HepG2 (cell line): ENCODE measurements around the gene ARHGAP45. TPM values are rescaled to one million over a fixed set of nuclear protein-coding genes. Genes with fewer than 3 reads are reported as not detected.
A peak's percentile ranks its signal among the peaks of the same experiment; 100 is the strongest.

Source experiments
- ATAC-seq: fragments of 200-7000 bp; cut with Tn5 transposase; 3 replicates; pipeline ENCODE4 v1.9.1; 2020; ENCODE audit warnings: mild to moderate bottlenecking, moderate library complexity
- BruUV-seq: library from RNA; stranded (reverse); fragments of 400-500 nt; replicated peaks from 2 replicates; lab custom pipeline; 2021; lab: Mats Ljungman, UMichigan
- CTCF ChIA-PET: fragments of 300-600 bp; formaldehyde crosslinking; extraction: SDS; loops from one replicate; lab custom pipeline; 2021; ENCODE audit warnings: low total read pairs, inconsistent platforms, low intra/inter-chr PET ratio; lab: Yijun Ruan, JAX
- POLR2A ChIA-PET: fragments of 350-600 bp; sonication (Branson Sonifier 250); formaldehyde crosslinking; loops from one replicate; lab custom pipeline; 2020; ENCODE audit warnings: antibody characterized with exemption, inconsistent platforms; lab: Yijun Ruan, JAX
- DNase-seq: peaks from one replicate; pipeline ENCODE4 v3.0.0-alpha.2; 2015; ENCODE audit warnings: low spot score
- FAIRE-seq: peaks from 3 replicates; lab custom pipeline; 2011; peaks lifted over from hg19 to GRCh38; lab: Jason Lieb, UNC
- H2AFZ ChIP-seq: one replicate; pipeline ENCODE4 v1.6.1; 2011; ENCODE audit warnings: low read length, inconsistent platforms
- H3K27ac ChIP-seq: fragments of 300-600 bp; 3 replicates; pipeline ENCODE4 v1.8.0; 2011; ENCODE audit warnings: mixed run types, mild to moderate bottlenecking, mixed read lengths, low read length, inconsistent platforms; ENCODE audit not compliant: insufficient read depth; ENCODE audit errors: extremely low read length
- H3K27me3 ChIP-seq, 2 experiments: fragments of 200-600 bp in 1 of 2; 2 replicates in 1 of 2; 3 replicates in 1 of 2; pipeline versions ENCODE4 v1.6.0 to v1.8.0; 2011; ENCODE audit warnings: low read length in 2 of 2, mild to moderate bottlenecking in 2 of 2, moderate library complexity in 2 of 2, inconsistent platforms in 1 of 2; ENCODE audit not compliant: insufficient read depth in 2 of 2, control insufficient read depth in 1 of 2
- H3K36me3 ChIP-seq, 2 experiments: fragments of 200-600 bp in 1 of 2; replicated peaks in 1 of 2; 2 replicates in 1 of 2; 3 replicates in 1 of 2; pipeline versions ENCODE4 v1.5.1 to v1.8.0; 2011; ENCODE audit warnings: low read length in 2 of 2, inconsistent platforms in 1 of 2; ENCODE audit not compliant: insufficient read depth in 2 of 2, control insufficient read depth in 1 of 2
- H3K4me1 ChIP-seq: 2 replicates; pipeline ENCODE4 v1.5.1; 2012; ENCODE audit warnings: low read length, inconsistent platforms; ENCODE audit not compliant: insufficient read depth
- H3K4me2 ChIP-seq: 2 replicates; pipeline ENCODE4 v1.6.0; 2011; ENCODE audit warnings: low read depth, low read length, inconsistent platforms
- H3K4me3 ChIP-seq, 3 experiments: fragments of 200-600 bp in 1 of 3; sonication (generic), shearing (Covaris generic) in 1 of 3; replicated peaks in 1 of 3; 2 replicates each; pipeline ENCODE4 v1.5.1; 2011 to 2016; ENCODE audit warnings: low read length in 3 of 3, inconsistent platforms in 2 of 3, low read depth in 2 of 3, mild to moderate bottlenecking in 2 of 3, control low read depth in 1 of 3, mixed read lengths in 1 of 3; ENCODE audit not compliant: insufficient read depth in 1 of 3
- H3K79me2 ChIP-seq: one replicate; pipeline ENCODE4 v1.6.1; 2011; ENCODE audit warnings: low read length, inconsistent platforms; ENCODE audit not compliant: insufficient read depth
- H3K9ac ChIP-seq: 2 replicates; pipeline ENCODE4 v1.6.0; 2011; ENCODE audit warnings: mild to moderate bottlenecking, low read depth, low read length, inconsistent platforms; ENCODE audit not compliant: insufficient read depth
- H3K9me3 ChIP-seq: 2 replicates; pipeline ENCODE4 v1.5.1; 2012; ENCODE audit warnings: mild to moderate bottlenecking, low read length
- H4K20me1 ChIP-seq: 2 replicates; pipeline ENCODE4 v1.6.0; 2011; ENCODE audit warnings: inconsistent platforms, mild to moderate bottlenecking, low read length, moderate library complexity; ENCODE audit not compliant: insufficient read depth
- TBL1XR1 ChIP-seq: fragments of 150-350 bp; IDR thresholded peaks from 2 replicates; pipeline ENCODE4 v1.6.1; 2014; ENCODE audit warnings: borderline replicate concordance, low read length; ENCODE audit not compliant: partially characterized antibody
- ZNF350 ChIP-seq: sonication (generic); formaldehyde crosslinking; IDR thresholded peaks from 2 replicates; pipeline ENCODE4 v1.4.0; 2020; ENCODE audit warnings: mild to moderate bottlenecking, low read depth, missing genetic modification reagents, borderline replicate concordance
- ZNF773 ChIP-seq: sonication (generic); formaldehyde crosslinking; IDR thresholded peaks from 2 replicates; pipeline ENCODE4 v1.4.0; 2020; ENCODE audit warnings: missing genetic modification reagents, borderline replicate concordance
- ZNF839 ChIP-seq: sonication (generic); formaldehyde crosslinking; IDR thresholded peaks from 2 replicates; pipeline ENCODE4 v1.4.0; 2020; ENCODE audit warnings: missing genetic modification reagents, mild to moderate bottlenecking, borderline replicate concordance
- ZSCAN29 ChIP-seq: sonication (generic); formaldehyde crosslinking; conservative IDR thresholded peaks from 2 replicates; pipeline ENCODE4 v1.4.0; 2020; ENCODE audit warnings: mild to moderate bottlenecking, missing genetic modification reagents
- WGBS: methylation state at CpG from one replicate; pipeline ENCODE4 v1.1.6; 2017; ENCODE audit warnings: low lambda C conversion rate; 5-methylcytosine and 5-hydroxymethylcytosine counted together
- in situ Hi-C: cut with HindIII; loops from 2 replicates; pipeline ENCODE4 v1.10.0; 2017; ENCODE audit warnings: low pct_unique_long_range_greater_than_20kb; ENCODE audit not compliant: extremely low pct_ligation_motif_present
- intact Hi-C: fragments of 100-400 bp; cut with micrococcal nuclease; formaldehyde crosslinking; loops from one replicate; pipeline ENCODE4 v1.10.0; 2022; ENCODE audit not compliant: unreplicated experiment
- polyA plus RNA-seq, 8 experiments: library from polyadenylated mRNA; depleted of rRNA in 3 of 8; stranded (reverse) in 7 of 8; unstranded in 1 of 8; fragments of >200 nt; fragmentation: Illumina TruSeq in 4 of 8; extraction: Trizol in 4 of 8; gene quantifications; 2 replicates each; pipeline versions ENCODE4 v1.2.1 to v1.2.3, GENCODE V29; 2011 to 2016; ENCODE audit warnings: low read depth in 4 of 8, missing spikeins in 1 of 8, mixed read lengths in 1 of 8; ENCODE audit not compliant: insufficient read depth in 1 of 8
- total RNA-seq, 5 experiments: library from RNA; depleted of rRNA; stranded (reverse); fragments of >200 nt; fragmentation: Illumina TruSeq; extraction: Trizol; gene quantifications; 2 replicates each; pipeline ENCODE4 v1.2.3, GENCODE V29; 2016; ENCODE audit warnings: low read depth in 1 of 5
- TF ChIP-seq, protein P1 (sequence below): sonication (generic); formaldehyde crosslinking; IDR thresholded peaks from 2 replicates; pipeline ENCODE4 v1.4.0; 2020; ENCODE audit warnings: missing genetic modification reagents
- TF ChIP-seq, protein P2 (sequence below): sonication (generic); formaldehyde crosslinking; IDR thresholded peaks from 2 replicates; pipeline ENCODE4 v1.5.0; 2020; ENCODE audit warnings: missing genetic modification reagents
- TF ChIP-seq, protein P3 (sequence below): sonication (generic); formaldehyde crosslinking; IDR thresholded peaks from 2 replicates; pipeline ENCODE4 v1.8.0; 2022; ENCODE audit warnings: mild to moderate bottlenecking, missing genetic modification reagents
- TF ChIP-seq, protein P4 (sequence below): sonication (generic); formaldehyde crosslinking; IDR thresholded peaks from 2 replicates; pipeline ENCODE4 v1.4.0; 2020; ENCODE audit warnings: low read depth, missing genetic modification reagents
- TF ChIP-seq, protein P5 (sequence below): sonication (generic); formaldehyde crosslinking; IDR thresholded peaks from 2 replicates; pipeline ENCODE4 v1.4.0; 2020; ENCODE audit warnings: mild to moderate bottlenecking, missing genetic modification reagents

ARHGAP45 gene
- total and polyA plus RNA-seq, 2 of the 13 experiments (the other 11 are each of a cell fraction or from before 2014, with no cell fraction given): 0.84 to 32.0 TPM

DNA sequence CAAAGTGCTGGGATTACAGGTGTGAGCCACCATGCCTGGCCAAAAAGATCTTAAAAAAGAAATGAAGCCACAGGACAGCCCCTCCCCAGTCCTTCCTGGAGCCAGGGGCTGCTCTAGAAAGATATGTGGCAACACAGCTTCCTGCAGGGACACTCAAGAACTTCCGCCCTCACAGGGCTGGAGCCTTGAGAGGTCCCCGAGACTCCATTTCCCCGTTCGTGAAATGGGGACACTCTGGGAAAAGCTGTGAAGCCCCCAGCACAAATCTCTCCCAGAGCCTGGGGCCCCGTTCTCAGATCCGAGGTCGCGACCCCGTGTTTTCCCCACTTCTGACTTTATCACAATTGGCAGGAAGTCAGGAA lies 34.4 kb downstream of the ARHGAP45 start (continued):
- TF ChIP-seq, protein P1, sequence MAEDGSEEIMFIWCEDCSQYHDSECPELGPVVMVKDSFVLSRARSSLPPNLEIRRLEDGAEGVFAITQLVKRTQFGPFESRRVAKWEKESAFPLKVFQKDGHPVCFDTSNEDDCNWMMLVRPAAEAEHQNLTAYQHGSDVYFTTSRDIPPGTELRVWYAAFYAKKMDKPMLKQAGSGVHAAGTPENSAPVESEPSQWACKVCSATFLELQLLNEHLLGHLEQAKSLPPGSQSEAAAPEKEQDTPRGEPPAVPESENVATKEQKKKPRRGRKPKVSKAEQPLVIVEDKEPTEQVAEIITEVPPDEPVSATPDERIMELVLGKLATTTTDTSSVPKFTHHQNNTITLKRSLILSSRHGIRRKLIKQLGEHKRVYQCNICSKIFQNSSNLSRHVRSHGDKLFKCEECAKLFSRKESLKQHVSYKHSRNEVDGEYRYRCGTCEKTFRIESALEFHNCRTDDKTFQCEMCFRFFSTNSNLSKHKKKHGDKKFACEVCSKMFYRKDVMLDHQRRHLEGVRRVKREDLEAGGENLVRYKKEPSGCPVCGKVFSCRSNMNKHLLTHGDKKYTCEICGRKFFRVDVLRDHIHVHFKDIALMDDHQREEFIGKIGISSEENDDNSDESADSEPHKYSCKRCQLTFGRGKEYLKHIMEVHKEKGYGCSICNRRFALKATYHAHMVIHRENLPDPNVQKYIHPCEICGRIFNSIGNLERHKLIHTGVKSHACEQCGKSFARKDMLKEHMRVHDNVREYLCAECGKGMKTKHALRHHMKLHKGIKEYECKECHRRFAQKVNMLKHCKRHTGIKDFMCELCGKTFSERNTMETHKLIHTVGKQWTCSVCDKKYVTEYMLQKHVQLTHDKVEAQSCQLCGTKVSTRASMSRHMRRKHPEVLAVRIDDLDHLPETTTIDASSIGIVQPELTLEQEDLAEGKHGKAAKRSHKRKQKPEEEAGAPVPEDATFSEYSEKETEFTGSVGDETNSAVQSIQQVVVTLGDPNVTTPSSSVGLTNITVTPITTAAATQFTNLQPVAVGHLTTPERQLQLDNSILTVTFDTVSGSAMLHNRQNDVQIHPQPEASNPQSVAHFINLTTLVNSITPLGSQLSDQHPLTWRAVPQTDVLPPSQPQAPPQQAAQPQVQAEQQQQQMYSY: no peak
- TF ChIP-seq, protein P2, sequence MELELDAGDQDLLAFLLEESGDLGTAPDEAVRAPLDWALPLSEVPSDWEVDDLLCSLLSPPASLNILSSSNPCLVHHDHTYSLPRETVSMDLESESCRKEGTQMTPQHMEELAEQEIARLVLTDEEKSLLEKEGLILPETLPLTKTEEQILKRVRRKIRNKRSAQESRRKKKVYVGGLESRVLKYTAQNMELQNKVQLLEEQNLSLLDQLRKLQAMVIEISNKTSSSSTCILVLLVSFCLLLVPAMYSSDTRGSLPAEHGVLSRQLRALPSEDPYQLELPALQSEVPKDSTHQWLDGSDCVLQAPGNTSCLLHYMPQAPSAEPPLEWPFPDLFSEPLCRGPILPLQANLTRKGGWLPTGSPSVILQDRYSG: no peak
- 0 out of 2 replicates have a peak, but pooled peaks have one; percentile 15 for TF ChIP-seq ZSCAN29 (CRISPR knock-in tag)

DNA sequence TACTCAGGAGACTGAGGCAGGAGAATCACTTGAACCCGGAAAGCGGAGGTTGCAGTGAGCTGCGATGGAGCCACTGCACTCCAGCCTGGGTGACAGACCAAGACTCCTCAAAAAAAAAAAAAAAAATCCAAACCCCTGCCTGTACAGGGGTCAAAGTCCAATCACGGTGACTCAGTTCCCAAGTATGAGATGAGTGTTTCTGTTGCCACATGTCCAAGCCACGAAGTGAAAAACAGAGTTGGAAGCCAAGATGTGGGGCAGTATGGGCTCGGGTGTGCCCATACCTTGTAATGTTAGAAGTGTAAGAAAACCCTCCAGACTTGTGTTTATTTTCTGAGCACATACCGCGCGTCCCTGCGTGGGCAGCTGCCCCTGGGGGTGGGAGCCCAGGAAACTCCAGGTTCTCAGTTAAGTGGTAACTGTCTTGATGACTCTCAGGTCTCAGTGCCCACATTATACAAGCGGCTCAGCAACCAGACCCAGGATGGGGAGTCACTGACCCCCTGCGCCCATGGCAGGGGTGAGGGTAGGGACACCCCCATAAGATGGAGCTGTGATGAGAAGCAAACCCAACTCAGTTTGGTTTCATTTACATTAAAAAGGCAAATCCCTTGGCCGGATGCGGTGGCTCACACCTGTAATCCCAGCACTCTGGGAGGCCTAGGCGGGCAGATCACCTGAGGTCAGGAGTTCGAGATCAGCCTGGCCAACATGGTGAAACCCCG lies 35.6 kb downstream of the ARHGAP45 start:
- DNase-seq (peak; percentile 91), ATAC-seq (no peak), FAIRE-seq (peak; percentile 23)
- Histone ChIP-seq H3K9ac (peak overlapping the region; percentile 82), H3K4me3 (peak overlapping the region; percentile 18 to 67 (median 30); a peak in 5 of 6 replicates), H4K20me1 (peaks cover 15% of the 10 kb centered on the region; the same call in 1 of the 2 replicates), H3K79me2 (peaks cover 11% of the 10 kb centered on the region), H3K4me2 (peak overlapping the region; percentile 92), H3K4me1 (peaks cover 87% of the 10 kb centered on the region), H3K9me3 (no peaks in the 10 kb centered on the region), H3K27me3 (no peaks in the 10 kb centered on the region), H3K36me3 (peaks cover 6 to 20% of the 10 kb centered on the region in 2 experiments; a peak in 3 of 5 replicates), H2AFZ (no peak overlapping the region), H3K27ac (peak overlapping the region; percentile 86)
- intact Hi-C loops: loop anchor here (10.0 kb wide), 1 partner anchor 48 kb away; no protein-coding TSS in a partner anchor
- in situ Hi-C loops: loop anchor here (5.0 kb wide), 1 partner anchor 35 kb away; the partner anchor contains the start of gene ARHGAP45
- BruUV-seq: no TSS peak
- WGBS: 21% methylated on average over 17 of the region's 17 CpGs
- POLR2A ChIA-PET: interaction anchor here (0.6 to 4.1 kb wide), 9 partner anchors 9 to 167 kb away, joined by 3 to 28 read pairs (median 7); partner anchors contain the start of genes ARHGAP45 and CIRBP
- CTCF ChIA-PET: no interaction called here
- TF ChIP-seq, protein P3, sequence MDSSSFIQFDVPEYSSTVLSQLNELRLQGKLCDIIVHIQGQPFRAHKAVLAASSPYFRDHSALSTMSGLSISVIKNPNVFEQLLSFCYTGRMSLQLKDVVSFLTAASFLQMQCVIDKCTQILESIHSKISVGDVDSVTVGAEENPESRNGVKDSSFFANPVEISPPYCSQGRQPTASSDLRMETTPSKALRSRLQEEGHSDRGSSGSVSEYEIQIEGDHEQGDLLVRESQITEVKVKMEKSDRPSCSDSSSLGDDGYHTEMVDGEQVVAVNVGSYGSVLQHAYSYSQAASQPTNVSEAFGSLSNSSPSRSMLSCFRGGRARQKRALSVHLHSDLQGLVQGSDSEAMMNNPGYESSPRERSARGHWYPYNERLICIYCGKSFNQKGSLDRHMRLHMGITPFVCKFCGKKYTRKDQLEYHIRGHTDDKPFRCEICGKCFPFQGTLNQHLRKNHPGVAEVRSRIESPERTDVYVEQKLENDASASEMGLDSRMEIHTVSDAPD (CRISPR knock-in tag): no peak
- TF ChIP-seq ZNF839 (CRISPR knock-in tag): no peak
- TF ChIP-seq, protein P4, sequence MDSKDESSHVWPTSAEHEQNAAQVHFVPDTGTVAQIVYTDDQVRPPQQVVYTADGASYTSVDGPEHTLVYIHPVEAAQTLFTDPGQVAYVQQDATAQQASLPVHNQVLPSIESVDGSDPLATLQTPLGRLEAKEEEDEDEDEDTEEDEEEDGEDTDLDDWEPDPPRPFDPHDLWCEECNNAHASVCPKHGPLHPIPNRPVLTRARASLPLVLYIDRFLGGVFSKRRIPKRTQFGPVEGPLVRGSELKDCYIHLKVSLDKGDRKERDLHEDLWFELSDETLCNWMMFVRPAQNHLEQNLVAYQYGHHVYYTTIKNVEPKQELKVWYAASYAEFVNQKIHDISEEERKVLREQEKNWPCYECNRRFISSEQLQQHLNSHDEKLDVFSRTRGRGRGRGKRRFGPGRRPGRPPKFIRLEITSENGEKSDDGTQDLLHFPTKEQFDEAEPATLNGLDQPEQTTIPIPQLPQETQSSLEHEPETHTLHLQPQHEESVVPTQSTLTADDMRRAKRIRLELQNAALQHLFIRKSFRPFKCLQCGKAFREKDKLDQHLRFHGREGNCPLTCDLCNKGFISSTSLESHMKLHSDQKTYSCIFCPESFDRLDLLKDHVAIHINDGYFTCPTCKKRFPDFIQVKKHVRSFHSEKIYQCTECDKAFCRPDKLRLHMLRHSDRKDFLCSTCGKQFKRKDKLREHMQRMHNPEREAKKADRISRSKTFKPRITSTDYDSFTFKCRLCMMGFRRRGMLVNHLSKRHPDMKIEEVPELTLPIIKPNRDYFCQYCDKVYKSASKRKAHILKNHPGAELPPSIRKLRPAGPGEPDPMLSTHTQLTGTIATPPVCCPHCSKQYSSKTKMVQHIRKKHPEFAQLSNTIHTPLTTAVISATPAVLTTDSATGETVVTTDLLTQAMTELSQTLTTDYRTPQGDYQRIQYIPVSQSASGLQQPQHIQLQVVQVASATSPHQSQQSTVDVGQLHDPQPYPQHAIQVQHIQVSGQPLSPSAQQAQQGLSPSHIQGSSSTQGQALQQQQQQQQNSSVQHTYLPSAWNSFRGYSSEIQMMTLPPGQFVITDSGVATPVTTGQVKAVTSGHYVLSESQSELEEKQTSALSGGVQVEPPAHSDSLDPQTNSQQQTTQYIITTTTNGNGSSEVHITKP (CRISPR knock-in tag): no peak
- TF ChIP-seq ZNF350 (CRISPR knock-in tag): 0 out of 2 replicates have a peak, but pooled peaks have one; percentile 15
- TF ChIP-seq TBL1XR1: no peak
- TF ChIP-seq ZNF773 (CRISPR knock-in tag): no peak
- TF ChIP-seq, protein P5, sequence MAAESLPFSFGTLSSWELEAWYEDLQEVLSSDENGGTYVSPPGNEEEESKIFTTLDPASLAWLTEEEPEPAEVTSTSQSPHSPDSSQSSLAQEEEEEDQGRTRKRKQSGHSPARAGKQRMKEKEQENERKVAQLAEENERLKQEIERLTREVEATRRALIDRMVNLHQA (CRISPR knock-in tag): no peak
